Activated T-cell treated with anti-CD3 and anti-CD28 coated beads for 48 hours (primary cell): ENCODE measurements around the gene CERS6.

Experiments
- DNase-seq: peaks from one replicate; pipeline ENCODE4 v3.0.0-alpha.2; 2020; ENCODE audit warnings: low read depth

CERS6 gene

GRCh38 chr2:168530982-168531622, 75.0 kb downstream of the CERS6 start:
- no peak for DNase-seq

DNA sequence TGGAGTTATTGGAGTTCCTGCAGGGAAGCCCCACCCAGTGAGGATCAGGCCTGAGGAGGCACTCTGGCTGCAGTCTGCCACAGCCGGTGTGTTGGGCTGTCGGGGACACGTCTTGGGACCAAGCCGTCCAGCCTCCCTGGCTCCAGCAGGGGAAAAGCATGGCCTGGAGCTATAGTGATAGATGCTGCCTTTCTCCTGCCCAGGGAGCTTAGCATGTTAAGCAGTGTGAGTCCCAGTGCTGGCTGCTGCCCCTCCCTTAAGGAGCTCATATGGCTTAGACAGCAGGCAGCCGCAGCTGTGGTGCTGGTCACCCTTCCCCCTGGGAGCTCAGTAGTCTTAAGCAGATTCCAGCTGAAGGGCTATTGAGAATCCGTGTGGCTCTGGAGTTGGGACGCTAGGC, 78.9 kb downstream of the CERS6 start:
- no peak for DNase-seq

GRCh38 chr2:168536925-168537466, 80.9 kb downstream of the CERS6 start:
- no peak for DNase-seq

- no peak for DNase-seq
Measured at GRCh38 chr2:168538133-168538532, 82.1 kb downstream of the CERS6 start.

DNA sequence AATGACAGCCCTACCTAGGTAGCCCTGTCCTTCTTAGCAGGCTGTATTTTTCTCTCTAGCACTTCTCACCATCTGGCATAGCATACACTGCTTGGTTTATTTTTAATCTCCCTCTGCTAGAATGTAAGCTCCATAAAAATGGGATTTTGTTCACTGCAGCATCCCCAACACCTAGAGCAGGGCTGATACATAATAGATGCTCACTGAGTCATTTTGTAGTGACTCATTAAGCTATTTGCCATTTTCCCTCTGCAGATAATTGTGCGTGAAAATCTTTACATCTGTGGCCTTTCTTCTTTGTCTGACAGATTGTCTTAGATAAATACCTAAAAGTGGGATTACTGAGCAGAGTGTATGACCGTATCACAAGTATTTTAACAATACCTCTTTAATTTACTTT, 82.5 kb downstream of the CERS6 start:
- DNase-seq = no peak

DNA sequence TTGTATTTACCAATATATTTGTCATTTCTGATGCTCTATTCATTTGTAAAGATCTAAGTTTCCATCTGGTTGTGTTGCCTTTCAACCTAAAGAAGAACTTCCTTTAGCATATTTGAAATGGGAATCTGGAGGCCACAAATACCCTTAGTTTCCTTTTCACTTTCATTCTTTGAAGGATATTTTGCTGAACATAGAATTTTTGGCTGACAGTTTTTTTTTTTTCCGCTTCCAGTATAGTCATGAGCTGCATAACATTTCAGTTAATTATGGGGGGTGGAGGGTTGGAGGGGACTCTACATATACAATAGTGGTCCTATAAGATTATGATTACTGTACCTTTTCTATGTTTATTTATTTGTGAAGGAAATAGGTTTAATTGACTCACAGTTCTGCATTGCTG, 83.9 kb downstream of the CERS6 start:
- DNase-seq = no peak

DNA sequence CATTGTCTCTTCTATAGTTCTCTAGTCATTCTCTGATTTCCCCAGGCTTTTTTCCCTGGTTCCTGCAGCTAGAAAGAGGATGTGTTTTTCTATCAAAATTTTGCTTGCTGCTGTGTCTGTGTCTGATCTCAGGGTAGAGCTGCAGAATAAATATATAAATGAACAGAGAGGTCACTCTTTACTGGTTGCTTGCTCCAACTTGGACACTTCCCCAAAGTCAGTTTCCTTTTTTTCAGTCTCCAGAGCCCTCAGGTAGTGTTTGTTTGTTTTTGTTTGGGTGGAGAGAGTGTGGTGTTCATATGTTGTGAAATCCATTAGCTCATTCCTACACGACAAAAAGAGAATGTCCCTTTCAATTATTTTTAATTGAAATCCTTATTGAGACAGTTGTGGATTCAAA, 85.8 kb downstream of the CERS6 start:
- DNase-seq = no peak

- no peak for DNase-seq
Measured at GRCh38 chr2:168543037-168543436, 87.0 kb downstream of the CERS6 start.

- no peak for DNase-seq
Measured at GRCh38 chr2:168543935-168544334, 87.9 kb downstream of the CERS6 start.

DNA sequence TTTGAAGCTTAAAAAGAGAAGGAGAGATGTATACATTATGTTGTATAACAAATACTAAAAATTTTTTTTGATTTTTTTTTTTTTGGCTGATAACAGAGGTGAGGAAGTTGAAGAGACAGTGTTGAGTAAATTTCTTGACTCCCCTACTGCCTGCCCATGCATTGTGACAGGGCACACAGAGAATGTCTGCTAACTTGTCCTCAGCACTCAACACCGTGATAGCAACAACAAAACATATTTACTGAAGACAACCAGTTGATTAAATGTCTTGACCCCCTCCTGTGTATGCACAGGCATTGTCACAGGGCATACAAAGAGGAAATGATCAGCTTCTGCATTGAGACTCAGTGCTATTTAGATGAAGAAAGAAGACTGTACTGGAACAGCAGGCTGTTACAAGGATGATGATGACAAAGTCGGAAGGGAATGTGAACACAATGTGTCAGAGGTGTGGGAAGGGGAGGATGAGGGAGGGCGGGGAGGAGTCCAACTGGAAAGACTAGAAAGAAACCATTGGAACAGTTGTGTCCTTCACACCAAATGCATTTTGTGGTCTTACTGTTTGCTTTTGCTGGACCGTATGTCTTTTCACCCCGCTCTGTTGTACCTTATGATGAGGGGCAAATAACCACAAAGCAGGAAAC, 89.5 kb downstream of the CERS6 start:
- no peak for DNase-seq

DNA sequence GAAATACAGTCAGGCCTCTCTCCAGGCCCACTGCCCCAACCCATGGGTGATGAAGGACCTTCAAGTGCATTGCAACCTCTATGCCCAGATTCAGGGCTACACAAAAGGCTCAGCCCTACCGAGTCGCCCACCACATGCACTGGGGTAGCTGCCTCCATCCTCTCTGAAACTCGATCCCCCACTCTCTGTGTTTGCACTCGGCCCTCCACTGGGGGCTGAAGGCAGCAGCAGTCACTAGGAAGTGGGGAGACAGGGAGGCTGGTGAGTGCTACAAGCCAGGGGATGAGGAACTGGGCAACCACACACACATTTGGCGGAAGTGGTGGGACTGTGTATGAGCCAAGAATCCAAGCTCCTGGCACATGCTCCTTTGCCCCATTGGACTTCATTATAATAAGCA, 94.6 kb downstream of the CERS6 start:
- no peak for DNase-seq

- DNase-seq = no peak
Measured at GRCh38 chr2:168552450-168552856, 96.4 kb downstream of the CERS6 start.

DNA sequence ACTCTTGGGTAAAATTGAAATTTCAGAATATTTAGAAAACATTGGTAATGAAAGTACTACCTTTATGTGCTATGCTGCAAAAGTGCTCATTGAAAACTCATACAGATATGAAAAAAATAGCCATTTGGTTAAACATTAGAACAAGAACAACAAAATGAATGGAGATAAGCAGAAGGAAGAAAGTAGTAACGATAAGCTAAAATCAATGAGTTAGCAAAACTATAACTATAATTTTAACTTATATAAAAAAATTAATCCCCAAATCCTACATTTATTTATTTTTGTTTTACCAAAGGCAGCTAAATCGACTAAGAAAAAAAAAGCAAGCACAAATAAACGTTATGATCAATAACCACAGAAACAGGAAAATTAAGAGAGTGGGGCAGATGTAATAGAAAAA, 99.2 kb downstream of the CERS6 start:
- no peak for DNase-seq

DNA sequence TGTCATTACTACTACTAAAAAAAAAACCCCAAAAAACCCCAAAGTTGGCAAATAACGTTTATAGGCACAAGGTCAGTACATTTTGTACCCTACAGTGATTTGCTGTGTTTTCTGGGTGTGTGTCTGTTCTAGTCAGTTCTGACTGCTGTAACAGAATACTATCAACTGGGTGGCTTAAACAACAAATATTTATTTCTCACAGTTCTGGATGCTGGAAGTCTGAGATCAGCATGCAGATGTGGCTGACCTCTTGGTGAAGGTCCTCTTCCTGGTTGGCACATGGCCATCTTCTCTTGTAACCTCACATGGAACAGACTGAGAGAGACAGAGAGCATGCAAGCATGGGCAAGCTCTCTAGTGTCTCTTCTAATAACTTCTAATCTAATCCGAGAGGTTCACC, 103.1 kb downstream of the CERS6 start:
- no peak for DNase-seq

GRCh38 chr2:168560817-168561499, 104.9 kb downstream of the CERS6 start:
- no peak for DNase-seq

GRCh38 chr2:168561991-168562390, 105.9 kb downstream of the CERS6 start:
- DNase-seq = no peak

DNA sequence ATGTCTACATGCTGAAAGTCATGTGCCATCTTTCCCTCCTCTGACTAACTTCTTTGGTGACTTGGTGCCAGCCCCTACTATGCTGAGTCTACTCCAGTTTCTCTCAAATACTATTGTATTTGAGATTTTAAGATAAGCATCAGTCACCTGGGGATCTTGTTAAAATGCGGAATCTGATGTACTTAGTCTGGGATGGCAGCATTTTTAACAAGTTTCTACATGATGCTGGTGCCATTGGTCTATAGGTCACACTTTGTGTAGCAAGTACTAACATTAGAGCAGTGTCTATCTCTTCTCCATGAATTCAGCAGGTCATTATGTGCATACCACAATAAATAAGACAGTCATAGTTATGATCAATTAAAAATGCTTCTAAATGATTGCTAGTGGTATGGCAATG, 106.9 kb downstream of the CERS6 start:
- no peak for DNase-seq

GRCh38 chr2:168564641-168565040, 108.6 kb downstream of the CERS6 start:
- no peak for DNase-seq

- no peak for DNase-seq
Measured at GRCh38 chr2:168565112-168565511, 109.0 kb downstream of the CERS6 start.

GRCh38 chr2:168565512-168565911, 109.4 kb downstream of the CERS6 start:
- no peak for DNase-seq

- no peak for DNase-seq
Measured at GRCh38 chr2:168566974-168567665, 111.0 kb downstream of the CERS6 start.

DNA sequence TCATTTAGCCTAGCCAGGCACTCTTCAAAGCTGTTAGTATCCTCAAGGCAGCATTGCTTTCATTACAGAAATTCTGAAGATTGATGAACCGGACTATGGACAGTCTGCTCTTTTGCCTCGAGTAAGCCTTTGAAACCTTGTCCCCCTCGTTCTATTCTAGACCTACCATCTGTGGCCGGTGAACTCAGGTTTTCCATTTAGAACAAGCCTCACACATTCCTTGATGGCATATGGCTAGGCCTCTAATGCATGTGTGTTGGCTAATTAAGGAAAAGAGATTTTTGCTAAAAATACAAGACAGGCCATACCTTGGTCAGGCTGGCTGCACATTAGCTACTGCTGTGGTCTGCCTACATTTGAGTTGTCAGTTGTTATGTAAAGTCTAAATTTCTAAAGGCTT, 111.8 kb downstream of the CERS6 start:
- no peak for DNase-seq
